Measurements from ENCODE around the gene ZFAND3. TPM values are rescaled to one million over a fixed set of nuclear protein-coding genes. Genes with fewer than 3 reads are reported as not detected.

Gene ZFAND3
- total RNA-seq, 4 donors from 2014 or later: 46.3 to 73.6 (median 49.3) TPM

- 60 to 90% methylated on average over 2 of the region's 2 CpGs for WGBS, 2 donors (ENCODE audit: low coverage in 1 of 2)
- Histone ChIP-seq H3K27me3 (no peaks in the 10 kb centered on the region), H3K36me3 (no peaks in the 10 kb centered on the region), H3K4me1 (peaks cover 0 to 76% (median 12%) of the 10 kb centered on the region in 3 donors), H3K27ac (no peak overlapping the region), H3K4me3 (no peak overlapping the region), H3K9me3 (no peaks in the 10 kb centered on the region)
- TF ChIP-seq, protein P1, sequence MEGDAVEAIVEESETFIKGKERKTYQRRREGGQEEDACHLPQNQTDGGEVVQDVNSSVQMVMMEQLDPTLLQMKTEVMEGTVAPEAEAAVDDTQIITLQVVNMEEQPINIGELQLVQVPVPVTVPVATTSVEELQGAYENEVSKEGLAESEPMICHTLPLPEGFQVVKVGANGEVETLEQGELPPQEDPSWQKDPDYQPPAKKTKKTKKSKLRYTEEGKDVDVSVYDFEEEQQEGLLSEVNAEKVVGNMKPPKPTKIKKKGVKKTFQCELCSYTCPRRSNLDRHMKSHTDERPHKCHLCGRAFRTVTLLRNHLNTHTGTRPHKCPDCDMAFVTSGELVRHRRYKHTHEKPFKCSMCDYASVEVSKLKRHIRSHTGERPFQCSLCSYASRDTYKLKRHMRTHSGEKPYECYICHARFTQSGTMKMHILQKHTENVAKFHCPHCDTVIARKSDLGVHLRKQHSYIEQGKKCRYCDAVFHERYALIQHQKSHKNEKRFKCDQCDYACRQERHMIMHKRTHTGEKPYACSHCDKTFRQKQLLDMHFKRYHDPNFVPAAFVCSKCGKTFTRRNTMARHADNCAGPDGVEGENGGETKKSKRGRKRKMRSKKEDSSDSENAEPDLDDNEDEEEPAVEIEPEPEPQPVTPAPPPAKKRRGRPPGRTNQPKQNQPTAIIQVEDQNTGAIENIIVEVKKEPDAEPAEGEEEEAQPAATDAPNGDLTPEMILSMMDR (IDR thresholded peaks at IDR 0.05): no peak
- no peak for TF ChIP-seq POLR2AphosphoS5 (IDR thresholded peaks at IDR 0.05)
- TF ChIP-seq POLR2A (IDR thresholded peaks at IDR 0.05): no peak
- TF ChIP-seq EP300 (IDR thresholded peaks at IDR 0.05): no peak
- ATAC-seq: no peak
Measured at GRCh38 chr6:37830225-37830624, 10.7 kb downstream of the ZFAND3 start.

DNA sequence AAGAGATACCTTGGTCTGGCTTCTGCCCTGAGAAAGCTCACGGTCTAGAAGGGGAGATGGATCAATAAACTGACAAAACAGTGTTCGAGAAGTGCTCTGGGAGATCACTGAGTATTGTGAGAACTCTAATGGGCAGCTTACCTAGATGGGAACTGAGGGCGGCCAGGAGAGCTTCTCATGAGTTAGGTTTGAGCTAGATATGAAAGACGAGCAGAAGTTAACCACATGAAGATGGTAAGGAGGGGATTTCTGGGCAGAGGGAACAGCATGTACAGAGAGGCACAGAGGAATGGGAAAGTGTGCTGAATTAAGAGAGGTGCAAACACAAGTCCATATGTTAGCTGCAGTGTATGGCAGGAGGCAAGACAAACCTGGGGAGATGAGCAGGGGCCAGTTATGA is 11.9 kb downstream of the ZFAND3 start:
- no peak overlapping the region for H3K27ac ChIP-seq
- H3K9me3 ChIP-seq: no peaks in the 10 kb centered on the region
- H3K4me1 ChIP-seq: peaks cover 0 to 67% (median 6%) of the 10 kb centered on the region in 3 donors
- H3K36me3 ChIP-seq: no peaks in the 10 kb centered on the region
- ATAC-seq: no peak
- TF ChIP-seq POLR2A (IDR thresholded peaks at IDR 0.05) (no peak), POLR2AphosphoS5 (IDR thresholded peaks at IDR 0.05) (no peak), EP300 (IDR thresholded peaks at IDR 0.05) (no peak)
- TF ChIP-seq, protein P1 (IDR thresholded peaks at IDR 0.05): no peak
- WGBS, 2 donors (ENCODE audit: low coverage in 1 of 2): 94% methylated on average over 4 of the region's 4 CpGs; no CpG with 5 or more reads in 1 of the 2 donors
- no peak overlapping the region for H3K4me3 ChIP-seq
- no peaks in the 10 kb centered on the region for H3K27me3 ChIP-seq

DNA sequence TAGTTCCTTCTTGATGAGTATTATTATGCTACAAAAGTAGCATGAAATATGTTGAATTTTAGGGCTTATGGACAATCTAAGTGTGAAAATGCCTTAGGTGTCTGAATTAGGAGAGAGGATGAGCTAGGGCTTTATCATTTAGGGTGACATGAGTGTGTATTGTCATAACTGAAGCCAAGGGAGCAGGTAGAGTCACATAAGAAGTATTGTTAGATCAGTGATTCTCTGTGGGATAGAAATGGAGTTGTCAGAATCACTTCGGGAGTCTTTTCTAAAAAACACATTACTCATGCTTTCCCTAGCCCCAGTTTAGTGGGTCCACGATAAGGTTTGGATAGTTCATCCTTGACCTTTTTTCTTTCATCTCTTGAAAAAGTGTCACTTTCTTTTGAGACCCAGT is 16.4 kb downstream of the ZFAND3 start:
- H3K4me1 ChIP-seq: peaks cover 0 to 43% (median 3%) of the 10 kb centered on the region in 3 donors
- WGBS, 2 donors (ENCODE audit: low coverage in 1 of 2): 82 to 100% methylated on average over 1 to 2 of the region's 2 CpGs
- no peaks in the 10 kb centered on the region for H3K9me3 ChIP-seq
- no peak overlapping the region for H3K27ac ChIP-seq
- TF ChIP-seq, protein P1 (IDR thresholded peaks at IDR 0.05): no peak
- no peak for TF ChIP-seq POLR2A (IDR thresholded peaks at IDR 0.05)
- TF ChIP-seq EP300 (IDR thresholded peaks at IDR 0.05): no peak
- no peak for TF ChIP-seq POLR2AphosphoS5 (IDR thresholded peaks at IDR 0.05)
- ATAC-seq: no peak
- no peaks in the 10 kb centered on the region for H3K27me3 ChIP-seq
- H3K4me3 ChIP-seq: no peak overlapping the region
- no peaks in the 10 kb centered on the region for H3K36me3 ChIP-seq

- Histone ChIP-seq H3K27me3 (no peaks in the 10 kb centered on the region), H3K27ac (no peak overlapping the region), H3K4me3 (no peak overlapping the region), H3K9me3 (no peaks in the 10 kb centered on the region), H3K36me3 (no peaks in the 10 kb centered on the region), H3K4me1 (peaks cover 0 to 35% (median 3%) of the 10 kb centered on the region in 3 donors)
- peak; percentile 55 for ATAC-seq
- TF ChIP-seq POLR2A (IDR thresholded peaks at IDR 0.05) (no peak), POLR2AphosphoS5 (IDR thresholded peaks at IDR 0.05) (no peak), EP300 (IDR thresholded peaks at IDR 0.05) (no peak)
- TF ChIP-seq, protein P1 (IDR thresholded peaks at IDR 0.05): no peak
- WGBS, 2 donors (ENCODE audit: low coverage in 1 of 2): 69 to 94% methylated on average over 3 of the region's 3 CpGs
Measured at GRCh38 chr6:37838219-37838921, 18.8 kb downstream of the ZFAND3 start.
